ENCODE data around the gene CMBL.
"Not testable (repeated sequence)": the region's sequence is repeated elsewhere in the genome, so short reads cannot be mapped to it uniquely, and the experiment has no call there.

The CMBL gene

DNA sequence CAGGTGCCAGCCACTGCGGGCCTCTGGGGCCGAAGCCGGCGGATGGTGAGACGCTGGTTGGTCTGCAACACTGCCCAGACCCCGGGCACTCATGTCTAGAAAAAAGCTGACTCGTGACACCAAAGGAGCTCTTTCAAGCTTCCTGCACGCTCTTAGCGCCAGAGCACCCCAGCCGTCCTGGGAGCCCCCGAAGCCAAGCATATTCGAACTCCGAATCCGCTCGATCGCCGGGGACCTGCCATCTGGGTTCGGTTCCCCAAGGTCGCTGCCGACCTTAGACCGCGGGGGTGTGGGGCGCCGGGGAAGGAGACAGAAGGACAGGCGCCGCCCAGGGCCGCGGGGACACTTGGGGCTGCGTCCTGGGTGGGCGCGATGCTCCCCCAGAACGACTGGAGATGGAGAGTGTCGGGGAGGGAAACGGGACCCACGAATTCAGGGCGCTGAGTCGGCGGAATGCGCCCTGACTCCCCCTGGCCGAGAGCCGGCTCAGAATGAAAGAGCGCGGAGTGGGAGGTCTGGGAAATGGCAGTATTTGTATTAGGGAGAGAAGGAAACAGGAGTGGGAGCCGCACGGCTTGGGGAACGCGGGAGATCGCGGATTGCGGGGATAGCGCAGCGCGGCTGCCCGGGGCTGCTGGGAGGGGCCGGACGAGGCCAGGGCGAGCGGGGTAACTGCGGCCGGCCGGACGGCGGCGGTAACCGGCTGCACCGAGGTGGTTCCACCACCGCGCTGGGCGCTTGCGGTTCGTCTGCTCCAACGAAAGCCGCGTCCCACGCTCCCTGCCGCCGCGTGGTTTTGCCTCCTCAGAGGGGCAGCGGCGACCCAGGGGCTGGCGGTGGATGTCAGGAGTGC, 25.7 kb upstream of the CMBL start:
- DNase-seq, result no peak

DNA sequence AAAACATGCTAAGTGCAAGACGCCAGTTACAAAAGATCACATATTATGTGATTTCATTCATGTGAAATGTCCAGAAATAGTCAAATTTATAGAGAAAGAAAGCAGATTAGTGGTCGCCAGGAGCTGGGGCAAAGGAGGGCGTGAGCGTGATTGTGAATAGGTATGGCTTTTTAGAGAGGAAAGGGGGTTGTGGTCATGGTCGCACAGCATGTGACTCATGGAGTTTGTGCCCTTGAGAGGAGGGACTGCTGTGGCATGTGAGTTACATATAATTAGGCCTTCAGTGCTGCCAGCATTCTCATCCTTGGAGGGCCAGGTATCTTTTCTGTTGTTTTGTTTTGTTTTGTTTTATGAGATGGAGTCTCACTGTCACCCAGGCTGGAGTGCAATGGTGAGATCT, 24.6 kb upstream of the CMBL start:
- DNase-seq, result no peak

DNA sequence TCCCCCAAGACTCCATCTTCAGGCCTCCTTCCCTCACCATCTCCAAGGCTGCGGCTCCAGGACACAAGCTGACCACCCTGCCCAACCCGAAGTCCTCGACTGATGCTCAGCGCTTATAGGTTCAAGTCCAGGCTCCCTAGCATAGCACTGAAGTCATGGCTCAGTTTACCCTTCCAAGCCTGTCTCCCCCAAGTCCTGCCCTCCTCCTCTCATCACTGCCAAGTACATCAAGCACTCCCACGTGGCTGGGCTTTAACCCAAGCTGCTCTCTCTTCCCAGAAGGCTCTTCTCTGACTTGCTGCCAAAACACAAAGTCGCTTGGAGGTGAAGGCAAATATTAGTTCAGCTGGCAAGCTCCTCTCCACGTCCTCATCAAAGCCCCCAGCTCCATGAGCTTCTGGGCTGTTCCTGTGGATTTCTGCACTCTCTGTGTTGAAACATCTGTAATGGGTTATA, 23.7 kb upstream of the CMBL start:
- no peak for DNase-seq

DNA sequence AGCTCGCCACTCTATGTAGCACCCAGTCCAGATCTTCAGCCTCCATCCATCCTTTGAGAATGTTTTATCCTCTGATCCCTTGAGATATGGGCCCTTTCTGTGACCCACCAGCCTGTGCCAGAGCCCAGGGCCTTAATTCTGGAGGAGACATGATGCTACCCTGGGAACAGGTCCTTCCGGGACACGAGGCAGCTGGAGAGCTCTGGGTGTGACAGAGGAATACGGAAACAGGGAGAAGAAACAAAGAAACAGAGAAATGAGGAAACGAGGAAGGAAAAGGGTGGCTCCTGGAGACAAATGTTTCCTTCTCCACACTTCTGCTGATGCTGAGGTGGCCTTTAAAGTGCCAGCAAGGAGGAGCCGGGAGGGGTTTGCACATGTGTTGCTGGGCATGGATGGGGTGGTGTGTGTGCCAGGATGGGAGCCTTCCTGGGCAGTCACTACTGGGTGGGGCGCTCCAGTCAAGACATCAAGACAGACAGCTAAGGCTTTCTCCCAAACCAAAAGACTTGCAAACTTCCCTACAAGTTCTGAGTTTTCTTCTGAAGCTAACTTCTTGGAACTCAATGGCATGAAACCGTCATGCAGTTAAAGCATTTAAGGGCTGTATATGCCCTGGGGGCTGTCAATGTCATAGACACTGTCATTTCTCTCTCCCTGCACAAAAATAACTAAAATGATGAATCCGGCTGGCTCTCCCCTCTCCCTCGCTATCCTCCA, 23.0 kb upstream of the CMBL start:
- DNase-seq, result no peak

DNA sequence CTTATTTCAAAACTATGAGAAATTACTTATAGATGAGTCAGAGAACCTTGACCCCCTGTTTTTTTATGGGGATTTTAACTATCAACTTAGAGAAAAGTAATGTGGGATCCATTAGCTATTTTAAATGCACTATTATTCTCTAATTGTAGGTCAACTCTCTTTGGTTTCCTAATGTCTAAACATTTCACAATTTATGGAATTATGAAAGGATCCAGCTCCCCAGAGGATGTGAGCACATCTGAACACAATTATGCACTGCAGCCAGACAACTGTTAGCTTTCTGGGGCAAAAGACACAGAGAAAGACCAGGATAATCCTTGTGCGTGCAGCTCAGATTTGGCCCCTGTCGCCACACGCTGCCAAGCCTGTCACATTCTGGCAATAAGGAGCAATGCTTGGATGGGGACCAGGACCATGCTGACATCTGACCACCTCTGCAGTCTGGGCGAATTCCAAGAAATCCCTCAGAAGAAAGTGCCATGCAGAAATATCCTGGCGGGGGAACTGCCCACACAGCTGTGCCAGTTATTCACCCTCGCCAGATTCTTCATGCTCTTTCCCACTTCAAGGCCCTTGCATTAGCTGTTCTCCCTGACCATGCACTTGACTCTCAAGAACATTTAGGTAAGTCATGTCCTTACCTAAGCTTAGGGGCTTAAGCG, 22.2 kb upstream of the CMBL start:
- no peak for DNase-seq

DNA sequence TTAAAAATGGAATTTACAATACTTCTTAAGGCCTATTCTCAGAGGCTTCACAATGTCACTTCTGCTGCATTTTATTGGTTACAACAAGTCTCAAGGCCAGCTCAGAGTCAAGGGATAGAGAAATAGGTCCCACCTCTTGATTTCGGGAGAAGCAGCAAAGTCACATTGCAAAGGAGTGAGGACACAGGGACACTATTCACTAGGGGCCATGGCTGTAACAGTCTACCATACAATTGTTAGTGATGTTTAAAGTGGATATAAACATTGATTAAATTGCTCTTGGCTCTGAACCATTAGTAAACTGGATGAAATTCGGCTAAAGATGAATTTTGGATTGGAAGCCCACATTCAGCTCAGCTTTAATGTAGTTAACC, 21.7 kb upstream of the CMBL start:
- DNase-seq, result no peak

DNA sequence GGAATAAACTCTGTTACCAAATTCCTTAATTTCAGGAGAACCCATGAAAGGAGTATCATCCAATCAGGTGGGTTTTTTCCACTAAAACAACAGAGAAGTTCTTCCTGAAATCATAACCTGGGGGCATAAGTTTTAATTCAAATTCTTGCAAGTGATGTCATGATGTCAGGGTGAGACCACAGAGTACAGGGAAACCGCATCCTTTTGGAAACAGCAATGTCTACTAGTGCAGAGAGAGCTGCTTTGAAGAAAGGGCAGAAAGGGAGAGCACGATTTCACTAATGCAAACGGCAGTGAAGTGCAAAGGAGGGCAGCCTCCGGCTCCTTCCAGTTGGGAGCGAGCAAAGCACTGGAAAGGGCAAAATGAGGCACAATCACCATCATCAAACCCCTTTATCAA, 20.6 kb upstream of the CMBL start:
- DNase-seq, result no peak

DNA sequence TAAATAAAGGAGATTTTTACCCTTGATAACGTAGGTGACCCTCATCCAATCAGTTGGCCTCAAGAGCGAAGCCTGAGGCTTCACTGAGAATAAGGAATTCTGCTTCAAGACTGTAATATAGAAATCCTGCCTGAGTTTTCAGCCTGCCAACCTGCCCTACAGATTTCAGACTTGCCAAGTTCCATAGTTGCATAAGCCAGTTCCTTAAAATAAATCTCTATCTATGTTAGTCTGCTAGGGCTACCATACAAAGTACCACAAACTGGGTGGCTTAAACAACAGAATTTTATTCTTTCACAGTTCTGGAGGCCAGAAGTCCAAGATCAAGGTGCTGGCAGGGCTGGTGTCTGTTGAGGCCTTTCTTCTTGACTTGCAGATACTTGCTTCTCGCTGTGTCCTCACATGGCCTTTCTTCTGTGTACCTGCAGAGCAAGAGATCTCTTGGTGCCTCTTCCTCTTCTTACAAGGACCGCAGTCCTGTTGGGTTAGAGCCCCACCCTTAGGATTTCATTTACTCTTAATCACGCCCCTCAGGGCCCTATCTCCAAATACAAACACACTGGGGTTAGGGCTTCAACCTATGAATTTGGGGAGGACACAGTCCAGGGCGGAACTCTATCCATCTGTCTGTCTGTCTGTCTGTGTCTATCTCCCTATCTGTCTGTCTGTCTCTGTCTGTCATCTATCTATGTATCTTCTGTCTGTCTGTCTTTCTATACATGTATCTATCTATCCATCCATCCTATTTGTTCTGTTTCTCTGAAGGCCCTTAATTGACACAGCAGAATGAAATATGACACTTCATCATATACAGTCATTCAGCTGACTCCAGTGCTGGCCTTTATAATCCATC, 17.0 kb upstream of the CMBL start:
- DNase-seq, result no peak

DNA sequence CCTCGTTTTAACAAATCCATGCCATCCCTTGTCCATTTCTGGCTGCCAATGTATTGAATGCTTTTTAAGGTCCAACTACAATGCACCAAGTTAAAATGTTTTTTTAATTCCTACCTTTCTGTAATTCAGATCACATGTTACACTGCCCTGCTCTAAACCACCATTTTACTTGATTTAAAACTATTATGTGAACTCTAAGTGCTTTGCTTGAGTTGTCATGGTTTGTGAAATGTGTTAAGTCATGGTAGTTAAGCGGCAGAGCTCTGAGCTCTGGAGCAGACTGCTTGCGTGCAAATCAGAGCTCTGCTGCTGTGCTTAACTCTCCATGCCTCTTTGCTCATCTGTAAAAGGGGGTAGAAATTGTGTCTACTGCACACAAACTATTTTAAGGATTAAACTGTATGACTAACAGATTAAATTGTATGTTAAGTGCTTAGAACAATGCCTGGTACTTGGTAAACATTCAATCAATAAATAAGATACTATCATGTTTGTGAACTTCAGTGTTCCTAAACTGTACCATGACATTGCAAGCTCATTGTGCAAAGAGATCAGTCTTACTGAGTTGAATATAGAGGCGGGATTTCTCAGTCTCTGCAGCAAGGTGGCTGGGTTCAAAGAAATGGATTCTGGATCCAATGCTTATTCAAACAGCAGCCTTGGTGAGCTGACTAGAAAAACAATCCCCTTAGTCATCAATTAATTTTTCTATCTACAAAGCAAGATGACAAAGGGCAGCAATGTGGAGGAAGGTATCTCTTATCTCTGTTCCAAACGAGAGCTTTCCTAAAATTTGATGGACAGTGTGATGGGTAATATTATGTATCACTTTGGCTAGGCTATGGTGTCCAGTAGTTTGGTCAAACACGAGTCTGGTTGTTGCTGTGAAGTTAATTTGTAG, 16.1 kb upstream of the CMBL start:
- DNase-seq, result no peak

DNA sequence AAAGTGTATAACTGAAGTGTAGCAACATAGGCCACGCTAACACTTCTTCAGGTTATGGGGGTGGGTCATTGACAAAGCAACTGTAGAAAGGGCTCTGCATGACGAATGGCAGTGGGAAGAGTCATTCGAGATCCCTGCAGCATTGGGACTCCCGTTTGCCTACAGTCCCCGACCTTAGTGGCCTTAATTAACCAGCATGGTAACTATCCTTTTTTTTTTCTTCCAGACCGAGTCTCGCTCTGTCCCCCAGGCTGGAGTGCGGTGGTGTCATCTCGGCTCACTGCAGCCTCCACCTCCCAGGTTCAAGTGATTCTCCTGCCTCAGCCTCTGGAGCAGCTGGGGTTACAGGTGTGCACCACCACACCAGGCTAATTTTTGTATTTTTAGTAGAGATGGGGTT, 14.2 kb upstream of the CMBL start:
- DNase-seq, result no peak

DNA sequence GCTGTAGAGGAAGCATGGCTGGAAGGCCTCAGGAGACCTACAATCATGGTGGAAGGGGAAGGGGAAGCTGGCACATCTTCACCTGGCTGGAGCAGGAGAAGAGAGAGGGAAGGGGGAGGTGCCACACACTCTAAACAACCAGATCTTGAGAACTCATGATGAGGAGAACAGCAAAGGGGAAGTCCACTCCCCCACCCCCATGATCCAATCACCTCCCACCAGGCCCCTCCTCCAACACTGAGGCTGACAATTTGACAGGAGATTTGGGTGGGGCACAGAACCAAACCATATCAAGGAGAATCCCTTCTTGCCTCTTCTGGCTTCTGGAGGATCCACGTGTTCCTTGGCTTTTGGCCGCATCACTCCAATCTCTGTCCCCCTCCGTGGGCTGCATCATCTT, 13.1 kb upstream of the CMBL start:
- DNase-seq, result no peak

DNA sequence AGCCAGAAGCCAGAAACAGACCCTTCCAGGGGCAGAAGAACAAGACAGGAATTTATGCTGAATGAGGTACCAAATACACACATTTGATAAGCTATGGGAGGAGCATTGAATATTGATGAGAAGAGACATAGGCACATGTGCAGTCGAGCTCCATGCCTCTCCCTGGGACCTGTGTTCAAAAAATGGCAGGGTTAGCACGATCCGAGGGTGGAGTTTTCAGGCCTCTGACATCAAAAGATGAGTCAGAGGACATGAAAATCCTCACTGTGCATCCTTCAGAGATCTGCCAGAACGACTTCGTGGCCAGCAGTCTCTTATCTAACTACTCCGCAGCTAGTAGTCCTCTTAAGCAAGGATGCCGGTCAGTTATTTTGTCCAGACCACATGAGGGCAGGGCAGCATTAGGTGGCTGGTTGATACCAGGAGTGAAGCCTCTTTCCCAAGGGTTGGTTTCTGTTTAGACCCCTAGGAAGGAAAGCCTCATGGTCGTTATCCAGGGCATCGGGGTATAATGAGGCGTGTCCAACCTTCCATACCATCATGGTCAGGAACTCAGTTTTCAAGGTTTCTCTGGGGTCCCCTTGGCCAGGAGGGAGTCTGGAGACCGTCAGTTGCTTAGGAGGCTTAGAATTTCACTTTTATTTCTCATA, 11.6 kb upstream of the CMBL start:
- no peak for DNase-seq

DNA sequence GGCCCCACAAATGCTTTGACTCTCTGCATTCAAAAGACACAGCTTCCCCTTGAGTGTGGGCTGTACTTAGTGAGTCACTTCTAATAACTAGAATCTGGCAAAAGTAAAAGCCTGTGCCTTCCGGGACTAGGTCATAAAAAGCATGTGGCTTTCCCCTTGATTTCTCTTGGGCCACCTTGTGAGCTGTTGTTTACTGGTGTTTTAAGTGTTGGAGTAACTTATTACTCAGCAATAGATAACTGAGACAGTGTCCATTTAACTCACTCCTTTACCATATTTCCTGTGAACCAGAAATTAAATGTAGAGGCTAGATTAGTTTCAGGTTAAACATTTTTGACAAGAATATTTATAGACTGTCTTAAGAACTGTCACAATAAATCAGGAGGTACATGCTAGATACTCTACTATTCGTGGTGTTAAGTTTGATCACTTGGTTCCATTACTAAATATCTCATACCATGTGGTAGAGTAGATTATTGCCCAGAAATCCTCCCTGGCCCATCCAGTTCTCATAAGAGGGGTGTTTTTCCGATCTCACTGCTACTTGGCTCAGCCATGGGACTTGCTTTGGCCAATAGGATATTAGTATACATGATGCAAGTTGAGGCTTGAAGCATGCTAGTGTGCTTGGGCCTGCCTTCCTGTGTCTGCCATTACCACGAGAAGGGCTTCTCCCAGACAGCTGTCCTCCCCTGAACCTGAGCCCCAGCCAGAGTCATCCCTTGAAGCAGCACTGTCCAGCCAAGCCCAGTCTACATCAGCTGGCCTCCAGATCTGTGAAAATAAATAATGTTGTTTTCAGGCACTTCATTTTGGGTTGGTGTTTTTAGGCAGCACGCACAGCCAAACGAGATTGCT, 10.4 kb upstream of the CMBL start:
- no peak for DNase-seq

DNA sequence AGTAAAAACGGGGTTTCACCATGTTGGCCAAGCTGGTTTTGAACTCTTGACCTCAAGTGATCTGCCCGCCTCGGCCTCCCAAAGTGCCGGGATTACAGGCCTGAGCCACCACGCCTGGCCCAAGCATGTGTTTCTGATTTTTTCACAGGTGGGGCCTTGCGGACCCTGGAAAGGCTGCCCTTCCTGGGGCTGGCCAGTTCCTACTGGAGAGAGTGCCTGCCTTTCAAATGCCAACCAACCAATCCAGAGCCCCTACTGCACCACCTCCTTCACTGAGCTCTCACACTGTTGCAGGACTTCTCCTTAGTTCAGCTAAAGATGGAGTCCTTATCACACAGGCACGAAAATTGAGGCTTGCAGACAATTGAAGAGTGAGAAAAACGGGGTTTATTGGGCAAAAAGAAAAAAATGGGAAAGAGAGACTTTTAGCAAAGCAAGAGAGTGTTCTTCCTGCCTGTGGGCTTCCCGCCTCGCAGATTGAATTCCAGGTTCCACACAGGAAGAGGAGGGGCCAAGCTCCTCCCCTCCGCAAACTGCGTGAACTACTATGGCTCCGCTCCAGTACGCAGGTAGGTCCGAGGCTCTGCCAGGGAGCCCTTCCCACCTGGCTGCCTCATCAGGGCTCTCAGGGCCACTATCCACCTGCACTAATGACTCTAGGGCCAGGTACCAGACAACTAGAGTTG, 8.3 kb upstream of the CMBL start:
- no peak for DNase-seq

DNA sequence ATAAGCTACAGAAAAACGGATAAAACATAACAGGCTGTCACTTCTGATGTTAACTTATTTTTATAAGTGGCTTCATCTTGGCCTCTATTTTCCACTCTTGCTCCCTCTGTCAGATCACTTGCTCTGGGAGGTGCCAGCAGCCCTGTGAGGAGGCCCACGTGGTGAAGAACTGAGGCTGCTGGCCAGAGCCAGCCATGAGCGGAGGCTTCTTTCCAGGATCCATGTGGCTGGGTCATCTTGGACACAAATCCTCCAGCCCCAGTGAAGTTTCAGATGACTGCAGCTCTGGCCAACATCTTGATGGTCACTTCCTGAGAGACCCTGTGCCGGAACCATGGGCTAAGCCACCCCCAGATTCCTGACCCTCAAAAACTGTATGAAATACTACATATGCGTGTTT, 7.5 kb upstream of the CMBL start:
- DNase-seq, result no peak

DNA sequence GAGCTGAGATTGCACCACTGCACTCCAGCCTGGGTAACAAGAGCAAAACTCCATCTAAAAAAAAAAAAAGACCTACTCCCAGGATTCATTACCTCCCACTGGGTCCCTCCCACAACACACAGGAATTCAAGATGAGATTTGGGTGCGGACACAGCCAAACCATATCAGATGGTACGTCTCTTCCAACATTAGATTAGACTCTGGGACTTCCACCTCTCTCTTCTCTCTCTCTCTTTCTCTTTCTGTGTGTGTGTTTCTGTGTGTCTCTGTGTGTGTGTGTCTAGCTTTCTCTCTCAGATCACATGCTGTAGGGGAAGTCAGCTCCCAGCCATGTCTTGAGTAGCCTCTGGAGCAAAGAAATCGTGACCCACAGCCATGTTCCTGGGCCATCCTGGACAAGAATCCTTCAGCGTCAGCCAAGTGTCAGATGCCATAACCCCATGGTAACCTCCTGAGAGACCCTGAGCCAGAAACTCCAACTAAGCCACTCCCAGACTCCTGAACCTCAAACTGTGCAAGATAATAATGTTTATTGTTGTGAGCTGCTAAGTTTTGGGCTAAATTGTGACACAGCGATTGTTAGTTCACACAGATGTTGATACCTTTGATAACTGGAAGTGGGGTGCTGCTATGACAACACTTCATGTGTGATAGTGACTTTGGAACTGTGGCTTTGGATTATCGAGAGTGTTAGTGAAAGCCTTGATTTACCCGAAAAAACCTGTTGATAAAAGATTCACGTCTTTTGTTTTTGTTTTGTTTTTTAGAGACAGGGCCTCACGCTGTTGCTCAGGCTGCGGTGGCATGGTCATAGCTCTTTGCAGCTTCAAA, 4.1 kb upstream of the CMBL start:
- DNase-seq, result no peak

DNA sequence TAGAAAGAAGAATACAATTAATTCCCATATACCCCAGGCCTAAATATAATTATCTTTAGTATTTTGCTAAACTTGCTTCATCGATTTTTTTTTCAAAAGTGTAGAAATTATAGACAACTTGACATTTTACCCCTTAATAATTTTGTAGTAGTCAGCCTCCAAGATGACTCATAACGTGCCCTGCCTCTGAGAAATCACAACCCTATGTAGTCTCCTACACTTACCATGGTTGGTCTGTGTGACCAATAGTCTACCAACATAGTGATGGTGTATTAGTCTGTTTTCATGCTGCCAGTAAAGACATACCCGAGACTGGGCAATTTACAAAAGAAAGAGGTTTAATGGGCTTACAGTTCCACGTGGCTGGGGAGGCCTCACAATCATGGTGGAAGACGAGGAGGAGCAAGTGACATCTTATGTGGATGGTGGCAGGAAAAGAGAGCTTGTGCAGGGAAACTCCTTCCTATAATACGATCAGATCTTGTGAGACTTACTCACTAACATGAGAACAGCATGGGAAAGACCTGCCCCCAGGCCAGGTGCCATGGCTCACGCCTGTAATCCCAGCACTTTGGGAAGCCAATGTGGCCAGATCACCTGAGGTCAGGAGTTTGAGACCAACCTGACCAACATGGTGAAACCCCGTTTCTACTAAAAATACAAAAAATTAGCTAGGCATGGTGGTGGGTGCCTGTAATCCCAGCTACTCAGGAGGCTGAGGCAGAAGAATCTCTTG, 3.3 kb upstream of the CMBL start:
- DNase-seq, result not testable (repeated sequence)

All from CD4-positive, alpha-beta T cell treated with Interferon gamma for 1 hour (primary cell).